Osteocyte (in vitro differentiated cells): ENCODE measurements around the gene COL9A3. TPM values are rescaled to one million over a fixed set of nuclear protein-coding genes. Genes with fewer than 3 reads are reported as not detected.

Experiments
- DNase-seq: peaks from one replicate; pipeline ENCODE4 v3.0.0; 2021; ENCODE audit warnings: mixed read lengths; ENCODE audit not compliant: unreplicated experiment; ENCODE audit errors: extremely low spot score
- H3K27ac Mint-ChIP-seq: one replicate; pipeline ENCODE4 v1.8.0; 2021; ENCODE audit warnings: mild to moderate bottlenecking, mixed read lengths; ENCODE audit not compliant: unreplicated experiment
- H3K27me3 Mint-ChIP-seq: one replicate; pipeline ENCODE4 v1.8.0; 2021; ENCODE audit warnings: mixed read lengths; ENCODE audit not compliant: unreplicated experiment
- H3K36me3 Mint-ChIP-seq: one replicate; pipeline ENCODE4 v1.8.0; 2021; ENCODE audit warnings: mixed read lengths; ENCODE audit not compliant: unreplicated experiment
- H3K4me1 Mint-ChIP-seq: one replicate; pipeline ENCODE4 v1.8.0; 2021; ENCODE audit warnings: mixed read lengths; ENCODE audit not compliant: unreplicated experiment
- H3K4me3 Mint-ChIP-seq: one replicate; pipeline ENCODE4 v1.8.0; 2021; ENCODE audit warnings: mild to moderate bottlenecking, moderate library complexity, mixed read lengths; ENCODE audit not compliant: unreplicated experiment
- H3K9me3 Mint-ChIP-seq: one replicate; pipeline ENCODE4 v1.8.0; 2021; ENCODE audit warnings: mixed read lengths; ENCODE audit not compliant: unreplicated experiment
- CTCF ChIP-seq: fragments of 200-600 bp; sonication (generic); IDR thresholded peaks from 2 replicates; pipeline ENCODE4 v1.5.0; 2021; ENCODE audit warnings: antibody characterized with exemption, mild to moderate bottlenecking, moderate library complexity
- total RNA-seq: library from RNA; stranded (reverse); gene quantifications from 2 replicates; pipeline ENCODE4 v1.2.1, GENCODE V29; 2021

Gene COL9A3
- total RNA-seq, 1 donor from 2014 or later: 1.7 TPM

DNA sequence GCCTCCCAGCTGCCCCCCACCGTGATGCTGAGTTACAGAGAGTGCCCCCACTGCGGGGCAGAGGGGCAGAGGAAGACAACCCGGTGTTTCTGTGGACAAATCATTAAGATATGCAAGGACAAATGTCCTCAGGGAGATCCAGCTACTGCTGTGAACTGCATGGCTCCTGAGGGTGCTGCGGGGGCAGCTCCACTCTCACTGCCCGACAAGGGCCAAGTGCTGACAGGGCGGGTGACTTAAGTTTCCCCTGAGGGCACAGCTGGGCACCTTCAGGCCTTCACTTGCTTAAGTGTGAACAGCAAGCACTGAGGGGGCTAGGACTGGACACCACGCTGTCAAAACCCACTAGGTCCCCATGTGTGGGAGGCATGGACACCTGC lies 71.0 kb downstream of the COL9A3 start:
- Mint-ChIP-seq H3K27ac (peak overlapping the region; percentile 83), H3K27me3 (no peaks in the 10 kb centered on the region), H3K9me3 (no peaks in the 10 kb centered on the region), H3K4me1 (peaks cover 19% of the 10 kb centered on the region), H3K36me3 (peaks cover 35% of the 10 kb centered on the region), H3K4me3 (no peak overlapping the region)
- no peak for DNase-seq
- TF ChIP-seq CTCF: no peak

DNA sequence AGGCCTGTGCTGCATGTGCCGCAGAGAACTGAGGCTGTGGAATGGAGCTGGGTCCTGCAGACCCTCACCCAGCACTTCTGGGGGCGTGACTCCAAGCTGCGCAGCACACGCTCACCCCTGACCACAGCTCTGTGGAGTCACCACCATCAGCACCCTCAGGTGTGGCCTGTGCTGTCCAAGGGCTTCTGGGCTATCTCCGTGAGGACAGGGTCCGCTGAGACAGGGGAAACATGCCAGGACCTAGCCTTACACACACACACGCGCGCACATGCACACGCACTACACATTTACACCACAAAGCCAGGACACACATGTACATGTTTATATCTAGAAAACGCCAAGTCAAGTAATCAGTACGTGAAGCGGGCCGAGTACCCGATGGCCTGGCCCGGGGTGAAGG lies 71.6 kb downstream of the COL9A3 start:
- Mint-ChIP-seq H3K4me3 (no peak overlapping the region), H3K9me3 (no peaks in the 10 kb centered on the region), H3K27ac (no peak overlapping the region), H3K27me3 (no peaks in the 10 kb centered on the region), H3K36me3 (peaks cover 40% of the 10 kb centered on the region), H3K4me1 (peaks cover 19% of the 10 kb centered on the region)
- no peak for DNase-seq
- no peak for TF ChIP-seq CTCF

DNA sequence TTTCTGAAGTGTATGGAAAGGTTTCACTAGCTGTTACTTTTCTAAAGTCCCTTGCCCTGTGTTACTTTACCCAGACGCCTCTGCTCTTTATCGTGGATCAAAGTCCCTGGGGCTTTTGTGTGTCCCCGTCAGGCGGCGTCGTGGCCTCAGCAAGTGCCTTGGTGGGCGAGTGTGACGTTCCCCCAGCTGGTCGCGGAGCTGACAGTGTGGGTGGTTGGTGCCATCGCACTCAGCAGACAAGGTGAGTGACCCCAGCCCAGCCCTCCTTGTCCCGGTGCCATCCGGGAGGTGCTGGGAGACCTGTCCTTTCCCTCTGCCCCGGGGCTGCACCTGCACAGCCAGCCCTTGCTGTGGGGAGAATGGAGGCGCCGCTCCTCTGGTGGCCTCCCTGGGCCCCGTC lies 72.1 kb downstream of the COL9A3 start:
- Mint-ChIP-seq H3K4me1 (peaks cover 19% of the 10 kb centered on the region), H3K27me3 (no peaks in the 10 kb centered on the region), H3K27ac (no peak overlapping the region), H3K9me3 (no peaks in the 10 kb centered on the region), H3K4me3 (no peak overlapping the region), H3K36me3 (peaks cover 45% of the 10 kb centered on the region)
- TF ChIP-seq CTCF: no peak
- DNase-seq: no peak

- Mint-ChIP-seq H3K27ac (no peak overlapping the region), H3K4me1 (peaks cover 19% of the 10 kb centered on the region), H3K9me3 (no peaks in the 10 kb centered on the region), H3K36me3 (peaks cover 50% of the 10 kb centered on the region), H3K4me3 (no peak overlapping the region), H3K27me3 (no peaks in the 10 kb centered on the region)
- TF ChIP-seq CTCF: no peak
- DNase-seq: no peak
These were observed 72.6 kb downstream of the COL9A3 start for GRCh38 chr20:62889411-62889810.

- H3K36me3 Mint-ChIP-seq: peaks cover 52% of the 10 kb centered on the region
- H3K4me1 Mint-ChIP-seq: peaks cover 19% of the 10 kb centered on the region
These were observed 73.0 kb downstream of the COL9A3 start for GRCh38 chr20:62889871-62890270.

More at GRCh38 chr20:62889871-62890270, 73.0 kb downstream of the COL9A3 start:
- TF ChIP-seq CTCF: no peak
- Mint-ChIP-seq H3K9me3 (no peaks in the 10 kb centered on the region), H3K4me3 (no peak overlapping the region), H3K27ac (no peak overlapping the region), H3K27me3 (no peaks in the 10 kb centered on the region)
- no peak for DNase-seq
